ENCODE results near the gene IGF2BP3.

DNA sequence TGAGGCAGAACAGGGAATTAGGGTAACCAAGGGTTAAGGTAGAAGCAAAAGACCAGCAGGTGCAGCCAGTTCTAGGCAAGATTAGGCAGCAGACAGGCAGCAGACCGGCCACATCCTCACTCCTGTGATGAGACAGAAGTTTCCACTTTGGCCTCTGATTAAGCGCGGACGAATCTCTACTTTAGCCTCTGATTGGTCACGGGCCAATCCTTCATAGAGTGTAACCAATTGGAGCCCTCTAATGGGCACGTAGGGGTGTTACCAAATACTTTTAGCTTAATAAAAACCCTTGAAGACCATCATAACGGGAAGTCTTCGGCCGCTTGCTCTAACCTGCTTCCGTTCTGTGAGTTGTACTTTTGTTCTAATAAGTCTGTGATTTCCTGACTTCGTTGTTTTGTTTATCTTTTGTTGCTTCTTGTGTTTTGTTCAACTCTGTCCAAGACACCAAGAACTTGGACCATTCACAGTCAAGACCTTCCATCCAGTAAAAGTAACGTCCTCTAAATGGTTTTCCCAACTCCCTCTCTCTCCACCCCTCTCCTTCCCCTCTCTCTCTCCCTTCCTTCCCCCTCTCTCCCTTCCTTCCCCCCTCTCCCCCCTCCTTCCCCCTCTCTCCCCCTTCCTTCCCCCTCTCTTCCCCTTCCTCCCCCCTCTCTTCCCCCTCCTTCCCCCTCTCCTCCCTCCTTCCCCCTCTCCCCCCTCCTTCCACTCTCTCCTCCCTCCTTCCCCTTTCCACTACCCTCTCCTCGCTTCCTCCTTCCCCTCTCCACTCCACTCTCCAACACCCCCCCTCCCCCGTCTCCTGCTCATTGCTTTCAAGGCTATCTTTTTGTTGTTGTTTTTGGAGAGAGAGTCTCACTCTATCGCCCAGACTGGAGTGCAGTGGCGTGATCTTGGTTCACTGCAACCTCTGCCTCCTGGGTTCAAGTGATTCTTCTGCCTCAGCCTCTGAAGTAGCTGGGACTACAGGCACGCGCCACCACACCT lies 184.3 kb downstream of the IGF2BP3 start:
- TF ChIP-seq, protein P1, sequence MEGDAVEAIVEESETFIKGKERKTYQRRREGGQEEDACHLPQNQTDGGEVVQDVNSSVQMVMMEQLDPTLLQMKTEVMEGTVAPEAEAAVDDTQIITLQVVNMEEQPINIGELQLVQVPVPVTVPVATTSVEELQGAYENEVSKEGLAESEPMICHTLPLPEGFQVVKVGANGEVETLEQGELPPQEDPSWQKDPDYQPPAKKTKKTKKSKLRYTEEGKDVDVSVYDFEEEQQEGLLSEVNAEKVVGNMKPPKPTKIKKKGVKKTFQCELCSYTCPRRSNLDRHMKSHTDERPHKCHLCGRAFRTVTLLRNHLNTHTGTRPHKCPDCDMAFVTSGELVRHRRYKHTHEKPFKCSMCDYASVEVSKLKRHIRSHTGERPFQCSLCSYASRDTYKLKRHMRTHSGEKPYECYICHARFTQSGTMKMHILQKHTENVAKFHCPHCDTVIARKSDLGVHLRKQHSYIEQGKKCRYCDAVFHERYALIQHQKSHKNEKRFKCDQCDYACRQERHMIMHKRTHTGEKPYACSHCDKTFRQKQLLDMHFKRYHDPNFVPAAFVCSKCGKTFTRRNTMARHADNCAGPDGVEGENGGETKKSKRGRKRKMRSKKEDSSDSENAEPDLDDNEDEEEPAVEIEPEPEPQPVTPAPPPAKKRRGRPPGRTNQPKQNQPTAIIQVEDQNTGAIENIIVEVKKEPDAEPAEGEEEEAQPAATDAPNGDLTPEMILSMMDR (IDR thresholded peaks at IDR 0.05), result no peak
- TF ChIP-seq ZFX (IDR thresholded peaks at IDR 0.05; ENCODE audit: borderline replicate concordance), result no peak

Data from 22Rv1 (cell line).